HPDE6-E6E7 (cell line): ENCODE data around the gene ANKRD61.
"Not testable (repeated sequence)": the region's sequence is repeated elsewhere in the genome, so short reads cannot be mapped to it uniquely, and the experiment has no call there.

Experiments
- DNase-seq: peaks from one replicate; pipeline ENCODE4 v3.0.0; 2011; ENCODE audit warnings: missing footprints; ENCODE audit errors: extremely low spot score

ANKRD61 gene

GRCh38 chr7:6030988-6031387 is at the start of gene ANKRD61:
Gene ANKRD61 (plus strand): TSS chr7:6031376. CDS start chr7:6031376, 0 bp downstream.
- DNase-seq = no peak

- DNase-seq = not testable (repeated sequence)
These were observed 44.1 kb upstream of the ANKRD61 start for GRCh38 chr7:5987061-5987460.

DNA sequence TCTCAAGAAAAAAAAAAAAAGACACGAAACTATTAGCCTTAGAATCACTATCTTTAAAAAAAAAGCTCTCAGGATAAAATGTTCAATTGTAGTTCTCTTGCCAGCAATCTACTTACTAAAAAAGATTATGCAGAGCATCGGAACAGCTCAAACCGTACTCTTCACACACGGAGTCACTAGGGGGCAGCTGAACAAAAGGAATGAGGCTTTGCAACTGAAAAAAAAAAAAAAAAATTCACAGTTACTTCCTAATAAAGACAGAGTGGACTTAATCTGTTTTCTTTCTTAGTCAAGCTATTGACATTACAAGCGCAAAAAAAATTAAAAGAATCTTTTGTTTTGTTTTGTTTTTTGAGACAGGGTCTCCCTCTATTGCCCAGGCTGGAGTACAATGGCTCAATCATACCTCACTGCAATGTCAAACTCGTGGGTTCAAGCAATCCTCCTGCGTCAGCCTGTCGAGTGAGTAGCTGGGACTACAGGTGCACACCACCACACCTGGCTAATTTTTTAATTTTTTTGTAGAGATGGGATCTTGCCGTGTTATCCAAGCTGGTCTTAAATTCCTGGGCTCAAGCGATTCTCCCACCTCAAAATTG is 33.9 kb upstream of the ANKRD61 start:
- DNase-seq = peak; percentile 33

DNA sequence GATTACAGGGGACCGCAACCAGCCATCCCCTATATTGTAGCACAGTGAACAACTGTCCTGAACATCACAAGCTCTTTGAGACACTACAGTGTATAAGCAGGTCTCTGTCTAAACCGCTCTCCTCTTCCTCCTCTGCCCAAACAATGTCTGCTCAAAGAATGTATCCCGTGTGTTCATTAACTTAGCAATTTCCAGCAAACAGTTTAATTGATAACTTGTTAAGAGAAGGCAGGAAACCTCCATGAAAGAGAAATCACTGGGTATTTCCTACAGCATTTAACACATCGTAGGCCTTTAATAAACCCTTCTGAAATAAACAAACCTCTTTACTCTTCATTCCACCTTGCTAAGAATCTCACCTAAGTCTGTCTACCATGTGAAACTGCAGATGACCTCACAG is 23.8 kb upstream of the ANKRD61 start:
- DNase-seq = no peak

DNA sequence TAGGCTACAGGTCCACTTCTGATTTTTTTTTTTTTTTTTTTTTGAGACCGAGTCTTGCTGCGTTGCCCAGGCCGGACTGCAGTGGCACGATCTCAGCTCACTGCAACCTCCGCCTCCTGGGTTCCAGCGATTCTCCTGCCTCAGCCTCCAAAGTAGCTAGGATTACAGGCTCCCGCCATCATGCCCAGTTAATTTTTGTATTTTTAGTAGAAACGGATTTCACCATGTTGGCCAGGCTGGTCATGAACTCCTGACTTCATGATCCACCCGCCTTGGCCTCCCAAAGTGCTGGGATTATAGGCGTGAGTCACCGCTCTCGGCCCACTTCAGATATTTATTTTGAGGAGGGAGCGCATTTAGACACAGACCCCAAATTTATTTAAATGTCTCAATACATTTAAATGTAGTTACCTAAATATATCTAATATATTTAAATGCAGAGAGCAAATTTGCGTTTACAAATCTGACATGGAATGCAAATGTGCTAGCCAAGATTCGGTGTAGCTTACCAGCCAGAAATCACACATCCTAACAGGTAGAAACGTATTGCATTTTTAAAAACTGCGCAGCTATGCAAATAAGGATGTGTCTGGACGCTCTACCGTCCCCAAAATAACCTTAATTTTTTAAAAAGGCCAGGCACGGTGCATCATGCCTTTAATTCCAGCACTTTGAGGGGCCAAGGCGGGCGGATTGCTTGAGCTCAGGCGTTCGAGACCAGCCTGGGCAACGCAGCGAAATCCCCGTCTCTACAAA is 23.2 kb upstream of the ANKRD61 start:
- DNase-seq = not testable (repeated sequence)

DNA sequence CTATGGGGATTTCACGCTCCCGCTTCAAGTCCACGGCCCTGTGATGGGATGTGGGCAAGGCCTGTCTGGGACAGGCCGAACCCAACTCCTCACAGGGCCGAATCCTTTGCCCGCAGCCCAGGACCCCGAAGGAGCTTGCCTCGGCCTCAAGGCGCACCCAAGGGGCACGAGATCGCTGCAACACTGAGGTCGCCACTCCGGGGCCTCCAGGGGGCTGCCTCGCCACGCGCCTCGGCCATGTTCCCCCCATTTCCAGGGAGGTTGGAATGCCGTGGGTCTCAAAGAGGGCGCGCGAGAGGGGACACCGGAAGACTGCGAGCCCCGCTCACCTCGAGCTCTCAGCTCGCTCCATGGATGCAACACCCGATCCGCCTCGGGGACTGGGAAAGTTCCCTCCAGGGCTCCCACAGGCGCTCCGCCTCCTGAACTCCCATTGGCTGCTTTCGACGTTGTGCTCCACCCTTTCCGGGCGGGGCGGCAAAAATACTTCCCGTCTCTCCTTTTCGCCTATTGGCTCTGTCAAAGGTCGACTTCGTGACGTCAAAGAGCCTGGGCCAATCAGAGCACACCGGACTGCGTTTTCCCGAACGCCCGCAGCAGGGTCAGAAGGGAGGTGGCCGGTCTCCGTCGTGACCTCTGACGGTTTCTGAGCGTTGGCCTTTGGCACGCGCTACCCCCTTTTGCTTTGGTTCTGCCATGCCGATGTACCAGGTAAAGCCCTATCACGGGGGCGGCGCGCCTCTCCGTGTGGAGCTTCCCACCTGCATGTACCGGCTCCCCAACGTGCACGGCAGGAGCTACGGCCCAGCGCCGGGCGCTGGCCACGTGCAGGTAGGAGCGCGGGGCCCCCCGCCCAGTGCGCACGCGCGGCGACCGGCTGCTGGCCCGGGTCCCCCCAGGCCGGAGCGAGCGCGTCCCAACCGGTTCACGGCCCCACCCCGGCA is 22.2 kb upstream of the ANKRD61 start, which contains the start of the genes AIMP2 and PMS2:
AIMP2 (plus strand) TSS at position 605 of the 944 bp plus-strand sequence; CDS start at position 697, 92 bp downstream.
PMS2 (minus strand) TSS at position 382 of the 944 bp plus-strand sequence; CDS start at position 352, 30 bp downstream.
- DNase-seq = peak; percentile 90

- not testable (repeated sequence) for DNase-seq
These were observed 20.8 kb upstream of the ANKRD61 start for GRCh38 chr7:6010370-6010769.

GRCh38 chr7:6011541-6011940 is 19.6 kb upstream of the ANKRD61 start:
- DNase-seq = no peak

DNA sequence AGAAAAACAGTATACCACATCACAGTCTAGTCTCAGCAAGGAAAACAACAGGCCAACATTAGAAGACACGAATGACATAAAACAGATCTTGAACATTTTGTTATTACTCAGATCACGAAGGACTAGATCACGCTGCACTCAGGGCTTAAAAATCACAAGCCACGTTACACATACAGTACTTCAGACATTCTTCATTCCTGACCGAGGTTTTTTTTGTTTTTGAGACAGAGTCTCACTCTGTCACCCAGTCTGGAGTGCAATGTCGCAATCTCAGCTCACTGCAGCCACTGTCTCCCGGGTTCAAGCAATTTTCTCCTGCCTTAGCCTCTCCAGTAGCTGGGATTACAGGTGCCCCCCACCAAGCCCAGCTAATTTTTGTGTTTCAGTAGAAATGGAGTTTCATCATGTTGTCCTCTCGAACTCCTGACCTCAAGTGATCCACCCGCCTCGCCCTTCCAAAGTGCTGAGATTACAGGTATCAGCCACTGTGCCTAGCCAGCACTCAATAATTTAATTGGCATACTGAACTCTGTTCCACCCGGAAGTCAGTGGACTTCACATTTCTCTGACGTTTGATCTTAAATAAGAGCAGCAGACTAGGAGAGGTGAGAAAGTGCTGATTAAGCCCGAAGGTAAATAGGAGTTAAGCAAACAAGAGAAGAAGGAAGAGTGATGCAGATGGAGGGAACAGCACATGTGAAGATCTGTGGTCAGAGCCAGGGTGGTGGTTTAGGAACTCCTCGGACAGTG is 18.6 kb upstream of the ANKRD61 start:
- no peak for DNase-seq

GRCh38 chr7:6015917-6016652 is 15.1 kb upstream of the ANKRD61 start:
- no peak for DNase-seq

DNA sequence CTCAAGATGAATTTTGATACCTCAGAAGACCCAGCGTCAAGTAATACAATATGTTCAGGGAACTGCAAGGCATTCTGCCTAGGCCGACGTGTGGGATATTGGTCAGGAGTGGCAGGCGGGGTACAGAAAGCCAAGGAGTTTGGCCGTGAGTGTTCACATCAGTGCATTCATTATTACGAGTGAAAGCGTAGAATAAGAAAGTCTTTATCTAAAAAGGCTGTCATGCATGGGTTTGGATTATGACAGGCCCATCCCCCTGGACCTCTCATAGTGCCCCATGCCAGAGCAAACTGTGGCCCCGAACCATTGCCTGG is 14.6 kb upstream of the ANKRD61 start:
- no peak for DNase-seq

DNA sequence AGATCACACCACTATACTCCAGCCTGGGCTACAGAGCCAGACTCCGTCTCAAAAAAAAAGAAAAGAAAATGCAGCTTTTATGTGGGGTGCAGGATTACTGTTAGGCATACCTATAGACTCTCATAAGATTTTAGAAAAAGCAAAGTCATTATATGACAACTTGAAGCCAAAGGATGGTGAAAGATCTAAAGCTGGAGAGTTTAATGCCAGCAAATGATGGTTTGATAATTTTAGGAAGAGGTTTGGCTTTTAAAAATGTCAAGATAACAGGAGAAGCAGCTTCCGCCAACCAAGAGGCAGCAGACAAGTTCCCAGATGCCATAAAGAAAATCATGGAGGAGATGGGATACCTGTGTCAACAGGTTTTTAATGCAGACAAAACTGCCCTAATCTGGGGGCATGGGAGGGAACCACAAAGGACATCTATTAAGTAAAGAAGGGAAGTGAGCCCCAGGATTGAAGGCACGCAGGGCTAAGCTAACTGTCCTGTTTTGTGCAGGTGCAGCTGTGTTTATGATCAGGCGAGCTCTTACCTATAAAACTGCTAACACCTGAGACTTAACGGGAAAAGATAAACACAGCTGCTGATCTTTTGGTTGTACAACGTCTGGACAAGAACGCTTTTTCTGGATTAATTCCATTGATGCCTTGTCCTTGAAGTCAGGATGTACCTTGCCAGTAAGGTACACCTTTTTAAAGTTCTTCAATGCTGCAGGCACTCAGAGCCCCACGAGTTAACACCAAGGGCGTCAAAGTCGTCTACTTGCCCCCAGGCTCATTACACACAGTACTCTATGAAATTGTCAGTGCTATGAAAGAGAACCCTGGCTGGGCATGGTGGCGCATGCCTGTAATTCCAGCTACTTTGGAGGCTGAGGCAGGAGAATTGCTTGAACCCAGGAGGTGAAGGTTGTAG is 10.5 kb upstream of the ANKRD61 start:
- no peak for DNase-seq

DNA sequence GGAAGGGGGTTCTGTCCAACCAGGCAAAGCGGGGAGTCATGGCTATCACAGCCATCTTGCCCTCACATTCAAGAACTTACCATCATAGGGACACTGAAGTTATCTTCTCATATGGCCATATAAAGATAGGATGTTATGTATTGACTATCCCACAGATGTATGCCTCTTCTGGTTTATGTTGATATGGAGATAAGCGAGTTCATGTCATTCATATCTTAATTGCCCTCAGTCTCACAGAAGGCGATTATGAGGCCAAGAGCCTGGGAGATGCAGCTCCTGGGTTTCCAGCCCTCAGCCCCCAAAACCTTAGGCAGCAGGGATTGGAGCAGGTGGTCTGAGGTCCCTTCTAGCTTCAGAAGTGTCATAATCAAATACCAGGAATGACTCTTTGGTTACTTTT is 8.5 kb upstream of the ANKRD61 start:
- DNase-seq = no peak

GRCh38 chr7:6023974-6024435 is 7.2 kb upstream of the ANKRD61 start:
- DNase-seq = no peak

GRCh38 chr7:6026011-6026819 is 5.0 kb upstream of the ANKRD61 start:
- peak; percentile 14 for DNase-seq

GRCh38 chr7:6026820-6027311 is 4.3 kb upstream of the ANKRD61 start:
- DNase-seq = no peak

- DNase-seq = no peak
These were observed 3.3 kb upstream of the ANKRD61 start for GRCh38 chr7:6027806-6028365.

DNA sequence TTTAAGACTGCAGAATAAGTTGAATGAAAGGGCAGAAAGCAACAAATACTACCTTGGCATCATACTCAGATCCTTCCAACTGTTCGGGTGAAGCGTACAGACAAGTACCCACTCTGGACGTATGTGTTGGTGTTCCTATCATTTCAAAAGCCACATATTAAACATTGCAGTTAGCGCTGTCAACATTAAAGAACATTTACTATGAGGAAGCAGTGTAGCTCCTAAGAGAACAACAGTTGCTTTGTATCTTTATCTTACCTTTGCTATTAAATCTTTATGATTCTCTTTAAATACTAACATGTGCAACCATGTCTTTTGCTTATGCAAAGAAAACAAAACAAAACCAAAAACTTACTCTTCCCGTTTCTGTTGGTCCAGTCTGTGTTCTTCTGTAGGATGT is 2.6 kb upstream of the ANKRD61 start:
- no peak for DNase-seq
